PFSK-1 (cell line): ENCODE measurements around the gene LIN28B.

Experiments
- FOXP2 ChIP-seq: optimal IDR thresholded peaks from 2 replicates; pipeline ENCODE3; 2011; ENCODE audit warnings: borderline replicate concordance, control low read depth, inconsistent platforms; ENCODE audit not compliant: insufficient read depth; ENCODE audit errors: extremely low read length, extremely low read depth
- POLR2AphosphoS5 ChIP-seq: IDR thresholded peaks from 2 replicates; pipeline ENCODE4 v1.6.1; 2012; ENCODE audit warnings: low read depth, mild to moderate bottlenecking, control low read depth, low read length, moderate library complexity
- REST ChIP-seq, 2 experiments: IDR thresholded peaks; 2 replicates each; pipeline versions ENCODE4 v1.6.1 to v1.8.0; 2011 to 2012; ENCODE audit warnings: low read depth in 2 of 2, low read length in 2 of 2, control low read depth in 1 of 2, inconsistent platforms in 1 of 2, mild to moderate bottlenecking in 1 of 2, moderate library complexity in 1 of 2; ENCODE audit not compliant: insufficient read depth in 1 of 2
- SIN3A ChIP-seq: IDR thresholded peaks from 2 replicates; pipeline ENCODE4 v1.6.1; 2012; ENCODE audit warnings: mild to moderate bottlenecking, low read length, moderate library complexity, borderline replicate concordance; ENCODE audit not compliant: insufficient read depth
- TAF1 ChIP-seq: IDR thresholded peaks from 2 replicates; pipeline ENCODE4 v1.6.1; 2012; ENCODE audit warnings: low read length, control low read depth, borderline replicate concordance; ENCODE audit not compliant: insufficient read depth

LIN28B gene

GRCh38 chr6:105019285-105019684 is 62.4 kb downstream of the LIN28B start:
- no peak for TF ChIP-seq REST (IDR thresholded peaks at IDR 0.05; ENCODE audit: insufficient read depth in 1 of 2, low read depth in 2 of 2, low read length in 2 of 2)

- TF ChIP-seq TAF1 (no peak), POLR2AphosphoS5 (no peak), SIN3A (no peak), REST (IDR thresholded peaks at IDR 0.05; ENCODE audit: insufficient read depth in 1 of 2, low read depth in 2 of 2, low read length in 2 of 2) (no peak), FOXP2 (no peak)
Observed at GRCh38 chr6:105021399-105021798, 64.5 kb downstream of the LIN28B start.

GRCh38 chr6:105022416-105022815 is 65.5 kb downstream of the LIN28B start:
- no peak for TF ChIP-seq SIN3A
- no peak for TF ChIP-seq FOXP2
- no peak for TF ChIP-seq REST (IDR thresholded peaks at IDR 0.05; ENCODE audit: insufficient read depth in 1 of 2, low read depth in 2 of 2, low read length in 2 of 2)
- no peak for TF ChIP-seq TAF1
- TF ChIP-seq POLR2AphosphoS5, result no peak

- TF ChIP-seq TAF1 (no peak), SIN3A (no peak), FOXP2 (no peak), REST (IDR thresholded peaks at IDR 0.05; ENCODE audit: insufficient read depth in 1 of 2, low read depth in 2 of 2, low read length in 2 of 2) (no peak), POLR2AphosphoS5 (no peak)
Observed at GRCh38 chr6:105024803-105025202, 67.9 kb downstream of the LIN28B start.

GRCh38 chr6:105028898-105029297 is 72.0 kb downstream of the LIN28B start:
- no peak for TF ChIP-seq TAF1
- TF ChIP-seq SIN3A, result no peak
- TF ChIP-seq FOXP2, result no peak
- TF ChIP-seq POLR2AphosphoS5, result no peak
- TF ChIP-seq REST (IDR thresholded peaks at IDR 0.05; ENCODE audit: insufficient read depth in 1 of 2, low read depth in 2 of 2, low read length in 2 of 2), result no peak
